MV-4-11 (cell line): ENCODE measurements around the gene BRPF3.
"Not testable (repeated sequence)": the region's sequence is repeated elsewhere in the genome, so short reads cannot be mapped to it uniquely, and the experiment has no call there.

Experiments used
- DNase-seq: peaks from one replicate; lab custom pipeline; 2025; lab: John Stamatoyannopoulos, UW

Gene BRPF3

DNA sequence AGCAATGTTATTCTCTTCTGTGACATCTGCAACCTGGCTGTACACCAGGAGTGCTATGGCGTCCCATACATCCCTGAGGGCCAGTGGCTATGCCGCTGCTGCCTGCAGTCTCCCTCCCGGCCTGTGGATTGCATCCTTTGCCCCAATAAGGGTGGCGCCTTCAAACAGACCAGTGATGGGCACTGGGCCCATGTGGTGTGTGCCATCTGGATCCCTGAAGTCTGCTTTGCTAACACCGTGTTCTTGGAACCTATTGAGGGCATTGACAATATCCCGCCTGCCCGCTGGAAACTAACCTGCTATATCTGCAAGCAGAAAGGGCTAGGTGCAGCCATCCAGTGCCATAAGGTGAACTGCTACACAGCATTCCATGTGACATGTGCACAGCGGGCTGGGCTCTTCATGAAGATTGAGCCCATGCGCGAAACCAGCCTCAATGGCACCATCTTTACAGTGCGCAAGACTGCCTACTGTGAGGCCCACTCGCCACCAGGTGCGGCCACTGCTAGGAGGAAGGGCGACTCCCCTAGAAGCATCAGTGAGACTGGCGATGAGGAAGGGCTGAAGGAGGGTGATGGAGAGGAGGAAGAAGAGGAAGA is 4.6 kb downstream of the BRPF3 start:
- no peak for DNase-seq

DNA sequence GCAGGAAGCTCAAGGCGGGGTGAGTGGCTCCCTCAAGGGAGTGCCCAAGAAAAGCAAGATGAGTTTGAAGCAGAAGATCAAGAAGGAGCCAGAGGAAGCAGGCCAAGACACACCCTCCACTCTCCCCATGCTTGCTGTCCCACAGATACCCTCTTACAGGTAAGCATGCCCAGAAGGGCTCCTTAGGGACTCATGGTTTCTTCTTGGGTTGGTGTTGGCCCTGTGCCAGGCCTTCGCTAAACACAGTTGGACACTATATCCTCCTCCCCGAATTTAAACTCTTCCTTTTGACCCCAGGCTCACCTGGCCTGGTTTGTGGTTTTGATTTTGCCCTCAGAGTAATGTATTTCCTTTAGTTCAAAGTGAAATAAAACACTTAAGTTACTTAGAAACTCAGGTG is 5.1 kb downstream of the BRPF3 start:
- DNase-seq: no peak

DNA sequence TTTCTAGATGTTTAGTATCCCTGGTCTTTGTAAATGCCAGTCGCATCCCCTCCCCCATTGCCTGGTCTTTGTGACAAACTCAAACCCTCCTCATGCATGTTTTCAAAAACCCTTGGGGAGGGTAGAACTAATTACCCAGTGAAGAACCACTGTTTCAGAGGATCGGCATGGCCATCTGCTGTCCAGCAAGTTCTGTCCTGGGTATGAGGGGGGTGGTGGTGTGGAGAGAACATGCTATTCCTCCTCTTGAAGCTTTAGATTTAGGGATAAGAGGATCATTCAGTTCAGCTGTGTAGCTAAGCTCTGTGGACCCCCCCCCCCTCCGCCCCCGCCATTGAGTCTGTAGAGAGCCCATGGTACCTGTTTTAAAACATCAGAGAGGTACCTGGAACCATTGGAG is 5.6 kb downstream of the BRPF3 start:
- DNase-seq: no peak

DNA sequence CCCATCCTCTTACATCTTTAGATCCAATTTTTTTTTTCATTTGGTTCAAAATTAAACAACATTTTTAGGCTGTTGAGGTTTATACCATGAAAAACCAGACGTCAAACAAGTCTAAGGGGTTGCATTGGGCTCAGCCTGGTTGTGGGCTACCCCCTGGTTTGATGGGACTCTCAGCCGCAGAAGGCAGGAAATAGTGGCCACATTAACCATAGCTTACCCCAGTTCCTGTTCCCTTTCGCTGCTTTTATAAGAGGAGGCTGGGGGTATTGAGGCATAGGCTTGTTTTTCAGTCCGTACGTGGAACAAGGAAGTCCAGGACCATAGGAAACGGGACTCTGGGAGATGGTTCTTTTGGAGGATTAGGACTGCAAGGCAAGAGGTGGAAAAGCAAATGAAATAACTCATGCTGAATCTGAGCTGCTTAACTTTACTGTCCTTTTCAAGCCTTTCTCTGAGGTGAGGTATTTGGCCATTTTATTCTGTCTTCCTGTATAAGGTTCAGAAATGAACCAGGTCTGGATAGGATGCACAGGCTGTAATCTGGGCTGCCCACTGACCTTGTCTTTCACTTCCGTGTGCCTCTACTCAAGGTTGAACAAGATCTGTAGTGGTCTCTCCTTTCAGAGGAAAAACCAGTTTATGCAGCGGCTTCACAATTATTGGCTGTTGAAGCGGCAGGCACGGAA is 7.7 kb downstream of the BRPF3 start:
- peak; percentile 88 for DNase-seq

DNA sequence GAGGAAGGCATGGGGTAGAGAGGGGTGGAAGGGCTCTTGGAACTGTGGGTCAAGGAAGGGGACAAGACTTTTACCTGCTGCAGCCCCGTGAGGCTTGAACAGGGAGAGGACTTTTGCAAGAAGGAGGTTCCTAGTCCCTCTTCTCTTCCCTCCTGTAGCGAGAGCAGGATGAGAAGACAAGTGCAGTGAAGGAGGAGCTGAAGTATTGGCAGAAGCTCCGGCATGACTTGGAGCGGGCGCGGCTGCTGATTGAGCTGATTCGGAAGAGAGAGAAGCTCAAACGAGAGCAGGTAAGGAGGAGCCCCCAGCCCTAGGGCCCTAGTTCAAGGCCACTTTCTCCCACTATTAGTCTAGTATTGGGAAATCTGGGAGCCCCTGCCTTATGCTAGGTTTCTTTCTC is 10.6 kb downstream of the BRPF3 start:
- DNase-seq: no peak

DNA sequence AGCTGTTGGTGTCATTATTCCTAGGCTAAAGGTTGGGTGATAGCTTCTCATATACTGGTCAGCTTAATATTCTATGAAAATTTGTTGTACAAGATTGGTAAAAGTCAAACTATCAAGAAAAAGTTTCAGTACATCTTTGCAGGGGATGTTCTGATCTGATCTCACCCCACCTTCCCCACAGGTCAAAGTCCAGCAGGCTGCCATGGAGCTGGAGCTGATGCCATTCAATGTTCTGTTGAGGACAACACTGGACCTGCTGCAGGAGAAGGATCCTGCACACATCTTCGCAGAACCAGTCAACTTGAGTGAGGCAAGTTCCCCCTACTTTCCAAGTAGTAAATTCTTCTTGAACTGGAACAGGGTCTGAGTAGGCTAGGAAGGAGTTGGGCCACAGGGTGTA is 13.1 kb downstream of the BRPF3 start:
- no peak for DNase-seq

DNA sequence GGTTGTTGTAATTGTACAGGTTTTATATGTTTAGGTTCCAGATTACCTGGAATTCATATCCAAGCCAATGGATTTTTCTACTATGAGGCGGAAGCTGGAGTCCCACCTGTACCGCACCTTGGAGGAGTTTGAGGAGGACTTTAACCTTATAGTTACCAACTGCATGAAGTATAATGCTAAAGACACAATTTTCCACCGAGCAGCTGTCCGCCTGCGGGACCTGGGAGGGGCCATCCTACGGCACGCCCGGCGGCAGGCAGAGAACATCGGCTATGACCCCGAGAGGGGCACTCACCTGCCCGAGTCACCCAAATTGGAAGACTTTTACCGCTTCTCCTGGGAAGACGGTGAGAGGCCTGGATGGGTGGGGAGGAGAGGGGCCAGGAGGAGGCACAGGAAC is 13.6 kb downstream of the BRPF3 start:
- DNase-seq: no peak

DNA sequence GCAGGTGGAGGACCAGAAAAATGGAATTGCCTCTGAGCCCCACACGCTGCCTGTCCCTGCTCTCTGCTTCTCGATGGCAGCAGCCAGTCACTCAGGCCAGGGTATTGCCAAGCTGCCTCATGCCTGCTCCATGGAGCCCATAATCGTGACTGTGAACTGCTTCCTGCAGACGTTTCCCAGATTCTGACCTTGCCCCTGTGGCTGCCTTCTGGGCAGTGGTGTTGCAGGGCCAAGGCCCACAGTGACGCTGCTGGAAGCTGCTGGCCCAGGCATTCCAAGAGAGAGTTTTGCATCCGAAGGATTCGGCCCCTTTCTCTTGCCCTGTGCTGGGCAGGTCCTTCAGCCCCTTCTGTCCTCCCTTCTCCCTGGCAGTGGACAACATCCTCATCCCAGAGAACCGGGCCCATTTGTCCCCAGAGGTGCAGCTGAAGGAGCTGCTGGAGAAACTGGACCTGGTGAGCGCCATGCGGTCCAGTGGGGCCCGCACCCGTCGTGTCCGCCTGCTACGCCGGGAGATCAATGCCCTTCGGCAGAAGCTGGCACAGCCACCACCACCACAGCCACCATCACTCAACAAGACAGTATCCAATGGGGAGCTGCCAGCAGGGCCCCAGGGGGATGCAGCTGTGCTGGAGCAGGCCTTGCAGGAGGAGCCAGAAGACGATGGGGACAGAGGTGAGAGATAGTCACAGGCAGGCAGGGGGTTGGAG is 14.5 kb downstream of the BRPF3 start:
- no peak for DNase-seq

DNA sequence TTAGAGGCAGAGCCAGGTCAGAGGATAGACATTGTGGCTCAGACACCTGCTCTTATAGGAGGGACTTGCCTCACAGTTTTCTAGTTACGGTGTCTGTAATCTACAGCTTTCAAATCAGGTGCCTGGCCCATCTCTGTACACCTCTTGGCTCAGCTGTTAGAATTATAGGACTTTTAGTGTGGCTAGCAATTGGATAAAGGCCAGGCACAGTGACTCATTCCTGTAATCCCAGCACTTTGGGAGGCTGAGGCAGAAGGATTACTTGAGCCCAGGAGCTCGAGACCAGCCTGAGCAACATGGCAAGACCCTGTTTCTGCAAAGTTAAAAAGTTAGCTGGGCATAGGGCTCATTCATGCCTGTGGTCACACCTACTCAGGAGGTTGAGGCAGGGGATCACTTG is 20.0 kb downstream of the BRPF3 start:
- no peak for DNase-seq

DNA sequence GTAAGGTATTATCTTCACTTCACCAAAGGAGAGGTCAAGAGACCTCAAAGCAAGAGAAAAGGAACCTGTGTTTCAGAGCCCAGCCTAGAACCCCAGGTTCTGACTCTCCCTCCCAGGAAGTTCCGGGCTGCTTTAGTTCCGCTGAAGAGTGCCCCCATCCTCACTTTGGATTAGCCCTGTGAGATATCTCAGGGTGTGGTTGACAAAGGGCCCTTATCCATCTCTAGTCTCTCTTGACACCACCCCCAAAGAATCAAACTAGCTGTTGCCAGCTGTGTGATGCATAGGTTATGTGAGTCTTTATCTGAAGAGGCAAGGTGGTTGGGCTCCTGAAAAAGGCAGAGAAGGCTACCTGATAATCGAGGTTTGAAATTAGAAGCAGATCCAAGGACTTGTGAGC is 20.6 kb downstream of the BRPF3 start:
- DNase-seq: no peak

DNA sequence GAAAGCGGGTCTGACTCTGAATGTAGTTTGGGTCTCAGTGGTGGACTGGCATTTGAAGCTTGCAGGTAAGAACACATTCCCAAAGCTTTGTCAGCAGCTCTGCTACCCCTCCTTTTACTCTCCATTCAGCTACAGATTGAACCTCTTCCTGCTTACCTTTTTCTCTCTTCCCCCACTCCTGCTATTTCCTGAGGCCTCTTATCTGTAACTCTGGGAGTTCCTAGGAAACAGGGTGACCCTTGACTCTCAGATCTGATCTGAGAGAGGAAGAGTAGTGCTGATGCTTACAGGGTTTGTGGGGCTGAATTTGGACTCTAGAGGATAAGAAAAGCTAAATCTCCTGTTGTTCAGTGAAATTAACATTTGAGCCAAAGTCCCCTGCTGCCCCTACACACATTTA is 21.4 kb downstream of the BRPF3 start:
- no peak for DNase-seq

DNA sequence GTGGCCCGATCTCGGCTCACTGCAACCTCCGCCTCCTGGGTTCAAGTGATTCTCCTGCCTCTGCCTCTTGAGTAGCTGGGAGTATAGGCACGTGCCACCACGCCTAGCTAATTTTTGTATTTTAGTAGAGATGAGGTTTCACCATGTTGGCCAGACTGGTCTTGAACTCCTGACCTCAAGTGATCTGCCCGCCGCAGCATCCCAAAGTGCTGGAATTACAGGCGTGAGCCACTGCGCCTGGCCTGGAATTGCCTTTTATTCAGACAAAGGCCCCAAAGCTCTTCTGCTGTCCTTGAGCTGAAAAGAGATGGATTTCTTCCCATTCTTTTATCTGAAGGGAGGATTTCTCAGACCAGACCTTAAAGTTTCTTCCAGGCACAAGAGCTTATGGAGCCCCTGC is 22.0 kb downstream of the BRPF3 start:
- DNase-seq: not testable (repeated sequence)

DNA sequence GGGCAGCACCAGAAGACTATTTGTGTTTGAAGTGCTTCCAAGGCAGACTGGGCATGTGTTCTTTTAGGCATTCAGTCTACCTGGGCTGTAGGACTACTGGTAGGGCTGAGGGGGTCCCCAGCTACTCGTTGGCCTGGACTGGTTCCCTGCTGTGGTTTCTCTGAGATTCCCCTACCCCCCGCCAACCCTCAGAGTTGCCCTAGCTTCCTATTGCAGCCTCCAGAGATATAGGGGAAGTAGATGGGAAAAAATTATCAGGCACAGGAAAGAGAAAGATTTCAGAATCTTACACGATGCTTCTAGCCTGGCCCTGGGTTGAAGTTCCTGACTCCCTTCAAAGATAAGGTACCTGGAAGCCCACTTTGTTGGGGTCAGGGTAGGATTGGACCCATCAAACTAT is 22.5 kb downstream of the BRPF3 start:
- DNase-seq: no peak

DNA sequence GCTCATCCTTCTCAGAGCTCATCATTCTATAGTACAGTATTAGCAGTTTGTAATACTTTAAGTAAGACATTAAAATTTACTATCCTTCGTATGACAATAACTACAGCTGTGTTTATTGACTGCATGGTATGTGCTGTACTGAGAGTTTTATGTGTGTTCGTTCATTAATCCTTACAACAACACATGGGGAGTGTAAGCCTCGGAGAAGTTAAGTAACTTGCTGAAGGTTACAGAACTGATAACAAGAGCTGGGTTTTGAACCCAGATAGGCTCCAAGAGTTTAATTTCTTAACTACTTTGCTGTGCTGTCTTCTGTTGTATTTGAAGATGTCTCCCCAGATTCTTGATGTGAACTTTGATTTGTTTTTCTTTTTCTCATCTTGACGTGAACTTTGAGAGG is 23.7 kb downstream of the BRPF3 start:
- DNase-seq: no peak

DNA sequence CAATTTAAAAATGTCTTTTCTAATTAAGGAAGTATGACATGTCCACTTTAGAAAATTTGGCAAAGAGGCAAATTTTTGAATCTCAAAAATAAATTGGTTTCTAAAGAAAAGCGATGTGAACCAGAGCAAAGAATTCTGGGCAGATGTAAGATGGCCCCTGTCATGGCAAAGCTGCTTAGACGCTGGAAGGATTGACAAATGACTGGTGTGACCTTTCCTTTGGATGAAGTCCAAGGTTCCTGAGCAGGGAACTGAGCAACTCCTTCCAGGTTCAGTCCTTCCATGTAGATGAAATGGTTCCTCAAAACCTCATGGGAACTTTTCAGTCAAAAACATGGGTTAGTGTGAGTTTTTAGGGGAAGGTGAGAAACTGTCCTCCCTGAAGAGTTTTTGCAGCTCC is 25.1 kb downstream of the BRPF3 start:
- no peak for DNase-seq

DNA sequence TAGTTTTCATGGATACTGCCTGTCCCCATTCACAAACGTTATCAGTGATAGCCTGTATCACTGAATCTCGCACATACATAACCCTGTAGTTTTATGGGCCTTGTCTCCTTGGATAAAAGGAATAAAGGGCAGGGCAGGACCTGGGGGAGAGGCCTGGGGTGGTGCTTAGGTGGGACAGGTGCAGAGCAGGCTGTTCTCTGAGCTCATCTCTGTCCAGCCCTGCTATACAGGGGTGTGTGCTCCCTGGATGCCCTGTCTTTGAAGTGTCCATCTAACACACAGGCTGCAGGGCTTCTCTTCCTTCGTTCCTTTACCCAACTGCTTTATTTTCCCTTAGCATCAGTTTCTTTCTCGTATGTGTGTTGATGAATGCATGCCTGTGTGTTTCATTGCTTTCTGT is 26.4 kb downstream of the BRPF3 start:
- no peak for DNase-seq

DNA sequence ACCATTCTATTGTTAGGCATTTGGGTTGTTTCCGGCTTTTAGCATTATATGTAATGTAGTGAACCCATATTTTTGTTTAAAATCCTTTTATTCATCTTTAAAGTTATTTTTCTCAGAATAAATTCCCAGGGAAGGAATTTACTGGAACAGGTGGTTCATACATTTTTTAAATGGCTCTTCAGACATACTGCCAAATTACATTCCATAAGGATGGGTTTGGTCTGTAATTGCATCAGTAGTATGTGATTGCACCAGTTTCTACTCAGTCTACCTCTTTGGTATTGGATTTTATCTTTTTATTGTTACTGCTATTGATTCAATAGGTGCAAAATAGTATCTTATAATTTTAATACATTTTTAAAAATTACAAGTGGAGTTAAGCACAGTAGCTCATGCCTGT is 27.2 kb downstream of the BRPF3 start:
- DNase-seq: no peak

DNA sequence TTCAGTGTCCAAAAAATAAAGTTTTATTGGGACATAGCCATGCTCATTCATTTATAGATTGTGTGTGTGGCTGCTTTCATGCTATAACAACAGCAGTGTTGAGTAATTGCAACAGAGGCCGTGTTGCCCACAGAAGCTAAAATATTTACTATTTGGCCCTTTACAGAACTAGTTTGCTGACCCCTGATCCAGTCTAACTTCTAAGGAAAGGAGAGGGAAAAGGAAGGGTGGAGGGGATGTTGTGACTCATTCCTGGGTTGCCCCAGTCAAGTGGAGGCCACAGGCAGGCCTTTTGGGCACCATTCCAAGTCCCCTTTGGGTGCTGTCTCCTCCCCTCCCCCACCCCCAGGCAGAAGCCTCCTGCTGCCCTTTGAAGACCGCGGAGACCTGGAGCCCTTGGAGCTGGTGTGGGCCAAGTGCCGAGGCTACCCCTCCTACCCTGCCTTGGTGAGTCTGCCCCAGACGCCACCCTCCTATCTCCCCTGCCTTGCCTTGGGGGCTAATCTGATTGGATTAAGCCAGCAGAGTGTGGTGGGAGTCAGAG is 28.4 kb downstream of the BRPF3 start:
- DNase-seq: peak; percentile 21

DNA sequence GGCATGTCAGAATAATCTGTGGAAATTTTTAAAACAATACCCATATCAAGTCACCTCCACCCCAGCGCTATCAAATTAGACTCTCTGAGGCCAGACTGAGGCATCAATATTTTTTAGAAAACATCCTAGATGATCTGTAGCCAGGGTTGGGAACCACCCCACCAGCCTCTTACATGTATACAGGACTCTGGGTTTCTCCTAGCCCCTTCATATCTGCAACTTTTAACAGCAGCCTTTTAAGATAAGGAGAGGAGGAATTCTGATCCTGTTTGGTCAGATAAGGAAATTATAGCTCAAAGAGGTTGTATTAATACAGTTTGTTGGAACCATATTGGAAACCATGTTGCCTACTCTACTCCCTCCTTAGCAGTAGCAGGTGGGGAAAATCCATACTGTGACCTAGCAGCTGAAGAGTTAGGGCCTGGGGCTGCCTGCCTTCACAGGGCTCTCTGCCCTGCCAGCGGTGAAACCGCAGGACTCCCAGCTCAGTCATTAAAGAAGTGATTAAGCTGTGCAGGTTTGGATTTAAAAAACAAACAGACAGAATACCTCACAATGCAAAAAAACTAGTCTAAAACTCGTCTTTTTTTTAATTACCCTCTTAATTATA is 30.0 kb downstream of the BRPF3 start:
- DNase-seq: no peak

DNA sequence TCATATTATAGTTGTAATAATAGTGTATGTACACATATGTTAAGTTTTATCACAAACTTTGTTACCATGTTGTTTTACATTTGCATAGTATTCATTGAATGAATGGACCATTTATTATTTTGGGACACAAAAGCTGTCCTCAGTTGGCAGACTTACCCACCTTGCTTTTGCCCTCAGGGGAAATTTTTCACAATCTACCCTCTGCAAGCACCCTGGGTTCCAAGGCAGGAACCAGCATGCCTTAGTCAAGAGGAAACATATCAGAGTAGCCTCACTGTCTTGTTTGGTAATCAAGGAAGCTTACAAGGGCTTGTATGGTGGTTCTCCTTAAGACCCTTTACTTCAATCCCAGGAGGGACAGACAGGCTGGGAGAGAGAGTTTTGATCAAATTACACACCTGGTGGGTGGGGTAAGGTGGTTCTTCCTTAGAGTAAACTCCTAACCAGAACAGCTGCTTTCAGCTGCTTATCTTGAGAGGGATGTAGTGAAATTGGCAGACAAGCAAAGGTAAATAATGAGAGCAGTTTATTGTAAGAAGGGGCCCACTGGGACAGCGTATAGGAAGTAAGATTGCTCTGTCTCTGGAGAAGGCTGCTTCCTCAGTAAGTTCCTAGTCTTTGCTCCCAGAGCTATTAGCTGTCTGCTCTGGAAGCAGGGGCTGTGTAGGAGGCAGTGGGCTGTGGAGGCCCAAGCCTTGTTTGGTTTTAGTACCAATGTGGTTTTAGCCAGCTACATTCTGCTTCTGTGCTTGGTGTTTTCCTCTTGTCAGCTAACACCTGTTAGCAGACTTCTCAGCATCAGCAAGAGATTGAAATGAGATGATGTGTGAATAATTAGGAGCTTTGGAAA is 31.1 kb downstream of the BRPF3 start:
- DNase-seq: no peak

DNA sequence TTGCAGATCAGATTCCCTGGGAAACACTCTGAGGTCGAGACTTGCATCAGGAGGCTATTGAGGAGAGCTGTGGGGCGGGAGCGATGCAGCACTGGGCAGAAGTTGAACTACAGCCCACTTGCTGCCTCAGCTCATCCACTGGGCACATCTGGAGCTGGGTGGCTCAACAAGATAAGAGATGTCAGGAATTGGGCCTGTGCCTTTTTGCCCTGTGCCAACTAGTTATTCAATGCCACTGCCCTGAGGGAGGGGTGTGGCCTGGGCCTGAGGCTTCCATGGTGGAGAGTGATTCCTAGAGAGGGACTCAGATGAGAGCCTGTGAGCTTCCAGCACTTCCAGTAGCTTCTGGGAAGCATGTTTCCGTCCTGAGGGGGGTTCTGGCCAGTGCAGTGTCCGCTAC is 32.7 kb downstream of the BRPF3 start:
- no peak for DNase-seq

DNA sequence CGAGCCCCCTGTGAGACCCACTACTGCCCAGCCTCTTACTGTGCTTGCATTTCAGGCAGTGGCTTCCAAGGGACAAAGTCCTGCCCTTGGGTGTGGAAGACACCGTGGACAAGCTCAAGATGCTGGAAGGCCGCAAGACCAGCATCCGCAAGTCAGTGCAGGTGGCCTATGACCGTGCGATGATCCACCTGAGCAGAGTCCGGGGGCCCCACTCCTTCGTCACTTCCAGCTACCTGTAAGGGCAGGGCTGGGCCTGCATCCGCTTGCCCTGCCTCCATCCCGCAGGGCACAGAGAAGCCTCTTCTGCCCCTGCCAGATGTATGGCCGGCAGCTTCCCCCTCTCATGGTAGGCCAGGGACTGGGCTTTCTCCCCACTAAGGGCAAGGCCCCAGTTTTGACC is 33.8 kb downstream of the BRPF3 start:
- no peak for DNase-seq
